ENCODE measurements around the gene MDH2. TPM values are rescaled to one million over a fixed set of nuclear protein-coding genes. Genes with fewer than 3 reads are reported as not detected.
"Not testable (repeated sequence)": the region's sequence is repeated elsewhere in the genome, so short reads cannot be mapped to it uniquely, and the experiment has no call there.

MDH2 gene
- total and polyA plus RNA-seq, 7 donors, result 73.1 to 214 (median 90.3) TPM

DNA sequence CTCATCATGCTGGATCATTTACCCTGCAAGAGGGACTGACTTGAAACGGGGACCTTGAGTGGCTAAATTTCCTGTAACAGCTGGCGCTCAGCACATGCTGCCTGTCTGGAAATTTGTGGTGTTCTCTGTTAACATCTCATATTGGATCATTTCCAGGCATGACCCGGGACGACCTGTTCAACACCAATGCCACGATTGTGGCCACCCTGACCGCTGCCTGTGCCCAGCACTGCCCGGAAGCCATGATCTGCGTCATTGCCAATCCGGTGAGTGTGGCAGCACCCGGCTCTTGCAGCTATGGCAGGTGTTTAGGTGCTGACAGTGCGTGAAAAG is 9.9 kb downstream of the MDH2 start:
- DNase-seq, result no peak
- intact Hi-C loops (cut with DNase I), result no loop called here
- WGBS, 2 donors, result 61 to 87% methylated on average over 11 of the region's 11 CpGs
- no peak for TF ChIP-seq EP300 (IDR thresholded peaks at IDR 0.05)
- no peak for TF ChIP-seq POLR2A (IDR thresholded peaks at IDR 0.05)
- TF ChIP-seq POLR2AphosphoS5 (IDR thresholded peaks at IDR 0.05), result no peak
- no peak for TF ChIP-seq CTCF (IDR thresholded peaks at IDR 0.05)
- Histone ChIP-seq H3K4me3 (no peak overlapping the region), H3K36me3 (peaks cover 34 to 93% (median 53%) of the 10 kb centered on the region in 4 donors), H3K4me1 (peaks cover 0 to 23% (median 16%) of the 10 kb centered on the region in 4 donors), H3K27me3 (no peaks in the 10 kb centered on the region), H3K27ac (no peak overlapping the region), H3K9me3 (no peaks in the 10 kb centered on the region)

DNA sequence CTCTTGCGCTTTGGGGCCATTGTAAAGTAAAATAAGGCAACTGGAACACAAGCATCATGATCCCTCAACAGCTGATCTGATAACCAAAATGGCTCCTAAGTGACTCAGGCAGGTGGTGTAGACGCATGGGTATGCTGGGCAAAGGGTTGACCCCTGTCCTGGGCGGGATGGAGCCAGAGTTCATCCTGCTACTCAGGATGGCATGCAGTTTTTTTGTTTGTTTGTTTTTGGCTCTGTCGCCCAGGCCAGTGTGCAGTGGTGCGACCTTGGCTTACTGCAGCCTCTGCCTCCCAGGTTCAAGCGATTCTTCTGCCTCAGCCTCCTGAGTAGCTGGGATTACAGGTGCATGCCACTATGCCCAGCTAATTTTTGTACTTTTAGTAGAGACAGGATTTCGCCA is 10.8 kb downstream of the MDH2 start:
- H3K9me3 ChIP-seq; DNase-seq; H3K27me3 ChIP-seq; intact Hi-C loops (cut with DNase I); H3K27ac ChIP-seq; H3K4me3 ChIP-seq: not testable (repeated sequence)
- WGBS, 2 donors, result 82 to 95% methylated on average over 7 of the region's 7 CpGs
- Histone ChIP-seq H3K36me3 (peaks cover 36 to 94% (median 62%) of the 10 kb centered on the region in 4 donors), H3K4me1 (peaks cover 0 to 16% (median 11%) of the 10 kb centered on the region in 4 donors)

DNA sequence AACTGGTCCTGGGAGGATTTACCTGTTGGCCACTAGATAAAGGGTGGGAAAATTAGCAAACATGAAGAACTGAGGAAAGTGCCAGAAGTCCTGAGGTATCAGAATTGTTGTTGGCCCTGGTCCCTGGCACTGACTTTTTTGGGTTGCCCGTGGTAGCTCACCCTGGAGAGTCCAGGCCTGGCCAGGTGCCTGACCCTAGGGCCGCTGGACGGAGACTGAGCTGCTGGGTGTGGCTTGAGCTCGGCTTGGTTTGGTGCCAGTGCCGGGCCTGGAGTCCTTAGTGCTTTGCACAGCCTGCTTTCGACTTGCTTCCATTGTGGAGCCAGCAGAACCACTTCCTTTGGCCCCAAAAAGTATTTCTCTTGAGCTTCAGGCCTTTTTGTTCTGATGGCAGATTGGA is 12.9 kb downstream of the MDH2 start:
- H3K27ac ChIP-seq, result peak overlapping the region in 1 of 4 donors; percentile 6
- intact Hi-C loops (cut with DNase I), result no loop called here
- no peaks in the 10 kb centered on the region for H3K9me3 ChIP-seq
- peaks cover 56 to 100% (median 83%) of the 10 kb centered on the region in 4 donors for H3K36me3 ChIP-seq
- no peak for DNase-seq
- H3K27me3 ChIP-seq, result no peaks in the 10 kb centered on the region
- TF ChIP-seq EP300 (IDR thresholded peaks at IDR 0.05), result no peak
- no peak for TF ChIP-seq CTCF (IDR thresholded peaks at IDR 0.05)
- TF ChIP-seq POLR2AphosphoS5 (IDR thresholded peaks at IDR 0.05), result no peak
- TF ChIP-seq POLR2A (IDR thresholded peaks at IDR 0.05), result no peak
- 60 to 84% methylated on average over 6 of the region's 6 CpGs for WGBS, 2 donors
- H3K4me1 ChIP-seq, result peaks cover 0 to 3% (median 0%) of the 10 kb centered on the region in 4 donors
- no peak overlapping the region for H3K4me3 ChIP-seq

- intact Hi-C loops (cut with DNase I), result no loop called here
- peaks cover 56 to 100% (median 93%) of the 10 kb centered on the region in 4 donors for H3K36me3 ChIP-seq
- no peaks in the 10 kb centered on the region for H3K27me3 ChIP-seq
- TF ChIP-seq POLR2A (IDR thresholded peaks at IDR 0.05), result no peak
- no peak for TF ChIP-seq POLR2AphosphoS5 (IDR thresholded peaks at IDR 0.05)
- TF ChIP-seq EP300 (IDR thresholded peaks at IDR 0.05), result no peak
- TF ChIP-seq CTCF (IDR thresholded peaks at IDR 0.05), result no peak
- no peak overlapping the region for H3K4me3 ChIP-seq
- no peak for DNase-seq
- no peak overlapping the region for H3K27ac ChIP-seq
- H3K9me3 ChIP-seq, result no peaks in the 10 kb centered on the region
- 95% methylated on average over 15 of the region's 15 CpGs for WGBS, 2 donors
- peaks cover 0 to 3% (median 0%) of the 10 kb centered on the region in 4 donors for H3K4me1 ChIP-seq
Measured at GRCh38 chr7:76062254-76062653, 14.3 kb downstream of the MDH2 start.

DNA sequence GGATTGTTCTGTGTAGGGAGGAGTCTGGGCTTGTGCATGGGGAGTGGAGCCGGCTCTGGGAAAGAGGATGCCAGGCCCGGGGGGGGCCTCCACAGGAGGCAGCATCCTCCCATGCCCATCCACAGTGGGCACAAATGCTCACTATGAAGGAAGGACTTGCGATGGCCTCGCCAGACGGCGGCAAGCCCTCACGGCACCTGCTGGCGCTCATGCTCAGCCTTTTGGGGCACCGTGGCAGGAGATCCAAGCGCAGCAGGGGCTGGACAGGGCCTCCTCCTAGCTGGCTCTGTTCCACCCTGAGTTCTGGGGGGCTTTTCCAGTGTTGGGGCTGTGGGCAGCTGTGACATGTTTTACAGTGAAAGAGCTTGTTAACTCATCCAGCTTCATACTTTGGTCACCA is 15.2 kb downstream of the MDH2 start:
- TF ChIP-seq CTCF (IDR thresholded peaks at IDR 0.05) (no peak), POLR2AphosphoS5 (IDR thresholded peaks at IDR 0.05) (no peak)
- intact Hi-C loops (cut with DNase I), result no loop called here

More for the DNA sequence above, 15.2 kb downstream of the MDH2 start:
- Histone ChIP-seq H3K27me3 (no peaks in the 10 kb centered on the region), H3K36me3 (peaks cover 51 to 93% (median 85%) of the 10 kb centered on the region in 4 donors), H3K4me1 (peaks cover 0 to 3% (median 0%) of the 10 kb centered on the region in 4 donors), H3K9me3 (no peaks in the 10 kb centered on the region), H3K27ac (no peak overlapping the region), H3K4me3 (no peak overlapping the region)
- no peak for DNase-seq
- 92 to 95% methylated on average over 10 of the region's 10 CpGs for WGBS, 2 donors
